T-helper 1 cell (primary cell): ENCODE data around the gene TDP2.

ENCODE experiments used
- DNase-seq, 5 donors: peaks; one replicate each; pipeline ENCODE4 v3.0.0-alpha.2; 2012 to 2020
- total RNA-seq, 4 donors: gene quantifications; one replicate each; lab custom pipeline; 2026; lab: John Stamatoyannopoulos, UW

The TDP2 gene
- 26.2 to 44.3 (median 31.0) reads per million in 4 donors for total RNA-seq

DNA sequence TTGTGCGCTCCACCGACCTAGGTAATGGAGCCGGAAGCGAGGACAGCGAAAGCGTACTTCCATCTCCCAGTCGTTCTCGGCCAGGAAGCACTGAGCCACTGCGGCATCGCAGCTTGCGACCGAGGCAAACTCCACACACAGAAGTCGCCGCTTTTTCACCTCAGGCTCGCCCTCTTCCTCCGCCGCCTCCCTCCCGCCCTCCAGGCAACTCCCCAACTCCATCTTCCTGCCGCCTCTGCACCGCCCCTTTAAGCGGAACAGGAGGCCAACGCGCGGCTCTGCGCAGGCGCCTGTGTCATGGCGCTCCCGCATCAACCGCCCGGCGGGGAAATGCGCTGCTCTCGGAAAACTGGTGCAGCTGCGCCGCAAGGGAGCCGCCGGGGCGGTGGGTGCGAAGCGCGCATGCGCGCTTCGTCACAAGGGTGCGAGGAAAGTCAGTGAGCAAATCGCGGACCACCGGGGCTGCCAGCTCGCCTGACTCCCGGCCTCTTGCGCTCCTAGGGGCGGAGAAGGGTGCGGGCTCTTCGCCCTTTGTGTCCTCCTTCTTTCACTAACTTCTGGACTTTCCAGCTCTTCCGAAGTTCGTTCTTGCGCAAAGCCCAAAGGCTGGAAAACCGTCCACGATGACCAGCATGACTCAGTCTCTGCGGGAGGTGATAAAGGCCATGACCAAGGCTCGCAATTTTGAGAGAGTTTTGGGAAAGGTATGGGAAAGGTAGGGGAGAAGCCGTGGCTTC, at the start of gene TDP2, which contains the start of gene ACOT13:
Gene TDP2 (minus strand): TSS at position 259 of the 737 bp plus-strand sequence. CDS start 37 bp downstream, at position 222.
Gene ACOT13 (plus strand): TSS at position 437 of the 737 bp plus-strand sequence. CDS start 187 bp downstream, at position 624.
- DNase-seq = peak; percentile 94 to 98 (median 96)

- DNase-seq = no peak
Observed at GRCh38 chr6:24710519-24711303, 44.0 kb upstream of the TDP2 start.

DNA sequence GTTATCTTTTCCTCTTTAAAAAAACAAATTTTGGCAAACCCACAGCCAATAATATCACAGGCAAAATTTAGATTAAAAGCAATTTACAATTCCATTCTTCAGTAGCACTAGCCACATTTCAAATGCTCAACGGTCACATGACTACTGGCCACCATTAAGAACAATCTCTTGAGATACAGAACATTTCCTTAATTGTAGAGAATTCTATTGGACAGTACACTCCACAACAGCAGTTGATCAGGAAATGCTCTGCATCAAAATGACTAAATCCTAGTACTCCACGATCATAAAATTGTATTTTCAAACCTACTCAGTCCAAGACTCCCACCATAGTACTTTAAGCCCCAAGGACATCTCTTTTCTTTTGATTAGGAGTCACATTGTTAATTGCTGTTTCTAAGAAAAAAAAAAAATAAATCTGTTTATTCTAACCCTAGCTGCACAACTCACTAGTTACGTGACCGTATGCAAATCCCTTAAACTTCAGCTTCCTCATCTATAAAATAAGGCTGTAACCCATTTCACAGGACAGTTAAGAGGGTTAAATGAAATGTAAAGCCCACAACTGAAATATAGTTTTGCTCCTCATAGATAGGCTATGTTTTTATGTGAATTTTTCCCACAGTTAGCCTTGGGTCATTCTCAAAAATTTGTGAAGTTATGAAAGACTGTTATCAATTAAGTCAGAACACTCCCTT, 42.5 kb upstream of the TDP2 start:
- DNase-seq = no peak

DNA sequence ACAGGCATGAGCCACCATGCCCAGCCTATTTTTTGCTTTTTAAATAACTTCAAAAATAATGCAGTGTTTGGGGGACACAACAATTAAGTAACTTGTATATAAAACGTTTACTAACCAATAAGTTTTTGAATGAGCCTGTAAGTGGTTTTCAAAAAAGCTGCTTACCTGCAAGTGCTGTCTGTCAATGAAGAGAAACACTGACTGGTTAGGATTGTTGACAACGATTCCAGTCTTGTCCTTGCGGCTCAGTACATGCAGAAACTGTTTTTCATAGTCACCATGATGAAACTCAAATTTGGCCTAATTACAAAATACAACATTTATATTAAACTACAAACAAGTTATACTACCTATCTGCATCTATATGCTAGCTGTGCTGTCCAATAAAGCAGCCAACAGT, 41.9 kb upstream of the TDP2 start:
- no peak for DNase-seq

DNA sequence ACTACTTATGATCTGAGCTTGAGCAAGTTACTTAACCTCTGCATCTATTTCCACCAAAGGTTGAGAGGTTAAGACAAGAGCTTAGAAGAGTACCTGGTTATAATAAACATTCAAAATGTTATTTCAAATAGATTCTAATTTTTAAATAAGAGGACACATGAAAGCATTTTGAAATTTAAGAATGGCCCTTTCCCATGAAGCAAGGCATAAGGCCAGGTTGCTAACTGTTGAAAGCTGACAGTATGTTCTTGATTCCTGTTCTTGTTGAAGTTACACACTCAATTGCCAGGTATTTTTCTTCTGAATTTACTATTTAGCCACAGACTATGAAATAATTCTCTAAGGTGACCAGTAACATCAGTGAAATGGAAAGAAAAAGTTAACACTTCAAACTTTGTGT, 37.8 kb upstream of the TDP2 start:
- no peak for DNase-seq

GRCh38 chr6:24702720-24703282, 36.1 kb upstream of the TDP2 start:
- DNase-seq = no peak

- DNase-seq = no peak
Observed at GRCh38 chr6:24699521-24700359, 33.0 kb upstream of the TDP2 start.

DNA sequence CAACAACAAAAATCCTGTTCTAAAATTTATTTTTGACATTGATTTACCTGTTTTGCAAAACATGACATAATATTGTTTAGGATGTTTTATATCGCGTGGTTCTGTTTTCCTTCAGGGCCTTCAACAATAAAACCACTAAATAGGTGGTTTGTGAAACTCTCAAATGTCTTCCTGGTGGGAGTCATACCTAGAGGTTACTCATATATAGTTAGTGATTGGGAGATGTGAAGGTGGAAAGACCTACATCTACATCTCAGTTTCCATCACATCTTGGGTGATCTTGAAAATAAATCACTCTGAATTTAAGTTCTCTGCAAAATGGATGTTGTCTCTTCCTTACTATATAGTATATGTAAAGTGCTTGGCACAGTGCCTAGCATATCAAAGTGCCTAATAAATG, 29.4 kb upstream of the TDP2 start:
- DNase-seq = no peak

DNA sequence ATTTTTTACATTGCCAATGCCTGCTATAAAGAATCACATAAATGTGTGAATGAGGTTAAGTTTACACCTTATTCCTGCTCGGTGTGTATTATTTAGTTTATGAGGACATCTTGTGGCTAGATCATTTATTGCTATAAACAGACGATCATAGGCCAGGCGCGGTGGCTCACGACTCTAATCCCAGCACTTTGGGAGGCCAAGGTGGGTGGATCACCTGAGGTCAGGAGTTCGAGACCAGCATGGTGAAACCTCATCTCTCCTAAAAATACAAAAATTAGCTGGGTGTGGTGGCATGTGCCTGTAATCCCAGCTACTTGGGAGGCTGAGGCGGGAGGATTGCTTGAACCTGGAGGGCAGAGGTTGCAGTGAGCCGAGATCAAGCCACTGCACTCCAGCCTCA, 28.9 kb upstream of the TDP2 start:
- DNase-seq = peak in 3 of 5 donors; percentile 4 to 40 (median 26)

DNA sequence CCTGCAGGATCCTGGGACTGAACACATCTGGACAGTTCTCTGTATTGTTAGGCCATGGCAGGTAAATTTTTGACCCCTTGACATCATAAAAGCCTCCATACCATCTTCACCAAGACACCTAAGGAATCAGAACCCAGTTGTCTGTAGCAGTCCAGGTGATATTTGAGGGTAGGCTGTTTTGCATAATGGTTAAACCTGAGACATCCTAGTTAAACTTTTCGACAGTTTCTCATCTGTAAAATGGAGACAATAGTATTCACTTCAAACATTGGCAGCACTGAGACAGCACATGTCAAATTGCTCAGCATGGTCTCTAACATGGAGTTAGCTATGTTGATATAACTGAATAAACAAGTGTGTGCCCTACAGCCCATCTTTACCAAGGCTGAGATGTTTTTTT, 27.5 kb upstream of the TDP2 start:
- DNase-seq = no peak

GRCh38 chr6:24692848-24693592, 26.3 kb upstream of the TDP2 start:
- DNase-seq = no peak

GRCh38 chr6:24692415-24692814, 25.7 kb upstream of the TDP2 start:
- no peak for DNase-seq

DNA sequence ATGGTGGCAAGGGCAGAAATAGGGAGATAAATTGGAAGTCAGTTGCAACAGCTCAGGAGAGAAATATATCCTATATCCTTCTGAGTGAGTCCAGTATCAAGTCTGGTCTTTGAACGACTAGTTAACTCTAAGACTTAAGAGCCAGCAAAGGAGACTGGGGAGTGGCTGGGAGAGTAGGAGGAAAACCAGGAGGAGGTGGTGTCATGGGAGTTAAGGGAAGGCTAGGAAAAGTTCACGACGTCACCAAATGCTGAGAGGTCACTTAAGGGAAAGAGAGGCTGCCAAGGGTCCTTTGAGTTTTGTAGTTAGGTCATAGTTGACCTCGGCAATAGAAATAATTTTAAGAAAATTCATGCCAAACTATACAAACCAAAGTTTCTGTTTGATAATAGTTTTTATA, 25.3 kb upstream of the TDP2 start:
- no peak for DNase-seq

DNA sequence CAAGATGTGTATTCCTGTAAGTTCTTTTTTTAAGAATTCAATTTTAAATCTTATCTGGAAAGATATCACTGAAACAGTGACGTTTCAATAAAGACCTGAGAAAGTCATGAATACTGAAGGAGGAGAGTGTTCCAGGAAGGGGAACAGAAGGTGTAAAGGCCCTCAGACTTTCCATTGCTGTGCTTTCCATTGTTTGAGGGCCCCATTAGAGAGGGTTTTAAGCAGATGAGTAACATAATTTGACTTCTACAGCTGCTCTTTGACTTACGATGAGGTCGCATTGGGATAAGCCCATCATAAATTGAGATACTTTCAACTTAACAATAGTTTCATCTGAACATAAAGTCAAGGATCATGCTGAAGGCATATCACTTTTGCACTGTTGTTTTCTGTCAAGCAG, 24.9 kb upstream of the TDP2 start:
- DNase-seq = no peak

DNA sequence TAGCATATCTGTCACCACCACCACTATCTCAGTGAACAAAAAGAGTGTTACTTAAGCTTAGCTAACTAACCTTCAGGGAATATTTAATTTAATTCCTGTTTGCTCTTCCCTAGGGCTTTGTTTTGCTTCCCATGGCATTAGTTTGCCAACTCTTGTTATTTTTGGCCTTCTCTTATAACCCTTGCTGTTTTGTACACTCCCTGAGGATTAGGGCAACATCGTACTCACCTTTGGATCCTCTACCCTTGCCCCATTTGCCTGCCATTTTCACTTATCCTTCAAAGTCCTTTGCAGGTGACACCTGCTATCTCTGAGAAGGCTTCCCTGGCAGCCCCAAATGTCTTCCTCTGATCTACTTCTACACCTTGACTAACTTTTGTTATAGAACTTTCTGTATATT, 23.9 kb upstream of the TDP2 start:
- DNase-seq = no peak

GRCh38 chr6:24689964-24690363, 23.3 kb upstream of the TDP2 start:
- no peak for DNase-seq

- no peak for DNase-seq
Observed at GRCh38 chr6:24686946-24687345, 20.2 kb upstream of the TDP2 start.

DNA sequence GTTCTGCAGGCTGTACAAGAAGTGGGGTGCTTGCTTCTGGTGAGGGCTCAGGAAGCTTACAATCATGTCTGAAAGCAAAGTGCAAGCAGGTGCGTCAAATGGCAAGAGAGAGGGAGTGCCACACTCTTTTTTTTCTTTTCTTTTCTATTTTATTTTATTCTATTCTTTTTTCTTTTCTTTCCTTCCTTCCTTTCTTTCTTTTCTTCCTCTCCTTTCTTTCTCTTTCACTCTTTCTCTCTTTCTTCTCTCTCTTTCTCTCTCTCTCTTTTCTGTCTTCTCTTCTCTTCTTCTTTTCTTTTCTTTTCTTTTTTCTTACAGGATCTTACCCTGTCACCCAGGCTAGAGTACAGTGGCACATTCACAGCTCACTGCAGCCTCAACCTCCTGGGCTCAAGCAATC, 19.7 kb upstream of the TDP2 start:
- DNase-seq = no peak

DNA sequence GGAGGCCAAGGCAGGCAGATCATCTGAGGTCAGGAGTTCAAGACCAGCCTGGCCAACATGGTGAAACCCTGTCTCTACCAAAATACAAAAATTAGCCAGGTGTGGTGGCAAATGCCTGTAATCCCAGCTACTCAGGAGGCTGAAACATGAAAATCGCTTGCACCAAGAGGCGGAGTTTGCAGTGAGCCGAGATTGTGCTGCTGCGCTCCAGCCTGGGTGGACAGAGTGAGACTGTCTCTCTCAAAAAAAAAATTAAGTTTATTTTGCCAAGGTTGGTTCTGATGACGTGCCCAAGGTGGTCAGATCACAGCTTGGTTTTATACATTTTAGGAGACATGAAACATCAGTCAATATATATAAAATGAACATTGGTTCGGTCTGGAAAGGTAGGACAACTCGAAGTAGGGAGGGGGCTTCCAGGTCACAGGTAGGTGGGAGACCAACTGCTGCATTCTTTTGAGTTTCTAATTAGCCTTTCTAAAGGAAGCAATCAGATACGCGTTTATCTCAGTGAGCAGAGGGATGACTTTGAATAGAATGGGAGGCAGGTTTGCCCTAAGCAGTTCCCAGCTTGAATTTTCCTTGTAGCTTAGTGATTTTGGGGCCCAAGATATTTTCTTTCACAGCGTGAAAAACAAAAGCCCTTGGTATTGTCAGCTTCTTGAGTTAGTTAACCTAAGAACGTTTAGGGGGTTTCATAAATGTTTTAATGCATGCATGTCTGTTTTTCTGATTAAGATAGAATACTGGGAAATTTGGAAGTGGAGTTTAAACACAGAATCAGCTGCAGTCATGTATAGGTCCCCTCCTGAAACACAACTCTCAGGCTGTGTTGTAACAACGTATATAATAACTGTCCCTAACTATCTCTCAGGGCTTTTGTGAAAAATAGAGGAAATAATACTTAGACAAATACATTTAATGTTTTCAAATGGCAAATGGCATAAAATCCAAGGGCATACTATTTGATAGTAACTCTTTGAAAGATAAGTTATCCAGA, 16.9 kb upstream of the TDP2 start:
- no peak for DNase-seq

GRCh38 chr6:24680582-24680981, 13.9 kb upstream of the TDP2 start:
- DNase-seq = no peak
